Breast epithelium (tissue), 4 donors: Measurements from ENCODE around the gene KRT74. TPM values are rescaled to one million over a fixed set of nuclear protein-coding genes. Genes with fewer than 3 reads are reported as not detected.

Experiments used
- DNase-seq, 2 donors: peaks; one replicate each; pipeline ENCODE4 v3.0.0-alpha.2; 2019; ENCODE audit warnings: low spot score in 2 of 2
- H3K27ac ChIP-seq, 2 donors: fragments of 200-600 bp; sonication (generic) in 1 of 2; one replicate each; pipeline ENCODE4 v1.5.1; 2016 to 2019; ENCODE audit warnings: mild to moderate bottlenecking in 1 of 2
- H3K27me3 ChIP-seq, 2 donors: fragments of 200-600 bp; sonication (generic) in 1 of 2; one replicate each; pipeline versions ENCODE4 v1.5.1 to v1.6.0; 2017 to 2019; ENCODE audit warnings: control low read depth in 1 of 2, mild to moderate bottlenecking in 1 of 2
- H3K36me3 ChIP-seq: fragments of 200-600 bp; one replicate; pipeline ENCODE4 v1.5.1; 2019
- H3K4me1 ChIP-seq, 2 donors: fragments of 200-600 bp; sonication (generic); one replicate each; pipeline ENCODE4 v1.5.1; 2016 to 2019; ENCODE audit warnings: control low read depth in 1 of 2
- H3K4me3 ChIP-seq, 3 donors: fragments of 200-600 bp; sonication (generic); 1 replicate in 2 of 3; 2 replicates in 1 of 3; pipeline ENCODE4 v1.5.1; 2016 to 2019; ENCODE audit warnings: mild to moderate bottlenecking in 3 of 3, moderate library complexity in 2 of 3
- H3K9me3 ChIP-seq, 2 donors: fragments of 200-600 bp; sonication (generic) in 1 of 2; one replicate each; pipeline ENCODE4 v1.5.1; 2016 to 2019; ENCODE audit warnings: control low read depth in 1 of 2
- POLR2A ChIP-seq: fragments of 450-650 bp; IDR thresholded peaks from one replicate; pipeline ENCODE4 v1.6.1; 2016; ENCODE audit warnings: antibody characterized with exemption, mild to moderate bottlenecking, moderate library complexity
- POLR2AphosphoS5 ChIP-seq, 3 donors: sonication (generic); formaldehyde crosslinking; IDR thresholded peaks; one replicate each; pipeline ENCODE4 v1.6.1; 2017; ENCODE audit warnings: antibody characterized with exemption in 3 of 3
- intact Hi-C: fragments of 100-400 bp; cut with DNase I; formaldehyde crosslinking; loops from one replicate; pipeline ENCODE4 v1.15.1; 2023; ENCODE audit warnings: low total_unique reads
- total RNA-seq, 3 donors: library from RNA; depleted of rRNA; stranded (reverse); fragments of >200 nt; gene quantifications; one replicate each; pipeline ENCODE4 v1.1.0, GENCODE V29; 2016
- TF ChIP-seq, protein P1 (sequence below), 3 donors: fragments of 450-650 bp; IDR thresholded peaks; one replicate each; pipeline ENCODE4 v1.5.1; 2016 to 2017; ENCODE audit warnings: antibody characterized with exemption in 3 of 3, mild to moderate bottlenecking in 3 of 3, moderate library complexity in 3 of 3

KRT74 gene
- total RNA-seq, 3 donors from 2014 or later: not detected

DNA sequence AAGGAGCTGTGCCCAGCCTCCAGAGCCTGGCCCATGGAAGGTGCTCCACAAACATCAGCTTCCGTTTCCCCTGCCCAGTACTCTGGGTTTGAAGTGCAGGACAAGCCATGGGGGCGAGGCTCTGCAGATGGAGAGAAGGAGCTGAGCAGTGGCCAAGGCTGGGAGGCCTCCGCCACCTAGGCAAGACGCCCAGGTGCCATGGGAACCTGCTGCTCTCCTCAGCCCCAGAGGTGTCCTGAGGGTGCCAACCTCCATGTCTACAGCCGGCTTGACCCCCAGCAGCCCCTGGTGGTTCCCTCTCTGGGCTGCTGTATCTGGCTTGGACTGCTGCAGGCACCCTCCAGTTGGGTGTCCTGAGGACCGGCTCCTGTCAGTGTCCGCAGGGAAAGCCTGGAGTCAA, 33.1 kb downstream of the KRT74 start:
- Histone ChIP-seq H3K27ac (no peak overlapping the region), H3K36me3 (no peaks in the 10 kb centered on the region), H3K4me3 (no peak overlapping the region), H3K27me3 (no peaks in the 10 kb centered on the region), H3K9me3 (no peaks in the 10 kb centered on the region), H3K4me1 (peaks cover 0 to 10% of the 10 kb centered on the region in 2 donors)
- intact Hi-C loops: no loop called here
- no peak for TF ChIP-seq POLR2AphosphoS5 (IDR thresholded peaks at IDR 0.05)
- TF ChIP-seq, protein P1, sequence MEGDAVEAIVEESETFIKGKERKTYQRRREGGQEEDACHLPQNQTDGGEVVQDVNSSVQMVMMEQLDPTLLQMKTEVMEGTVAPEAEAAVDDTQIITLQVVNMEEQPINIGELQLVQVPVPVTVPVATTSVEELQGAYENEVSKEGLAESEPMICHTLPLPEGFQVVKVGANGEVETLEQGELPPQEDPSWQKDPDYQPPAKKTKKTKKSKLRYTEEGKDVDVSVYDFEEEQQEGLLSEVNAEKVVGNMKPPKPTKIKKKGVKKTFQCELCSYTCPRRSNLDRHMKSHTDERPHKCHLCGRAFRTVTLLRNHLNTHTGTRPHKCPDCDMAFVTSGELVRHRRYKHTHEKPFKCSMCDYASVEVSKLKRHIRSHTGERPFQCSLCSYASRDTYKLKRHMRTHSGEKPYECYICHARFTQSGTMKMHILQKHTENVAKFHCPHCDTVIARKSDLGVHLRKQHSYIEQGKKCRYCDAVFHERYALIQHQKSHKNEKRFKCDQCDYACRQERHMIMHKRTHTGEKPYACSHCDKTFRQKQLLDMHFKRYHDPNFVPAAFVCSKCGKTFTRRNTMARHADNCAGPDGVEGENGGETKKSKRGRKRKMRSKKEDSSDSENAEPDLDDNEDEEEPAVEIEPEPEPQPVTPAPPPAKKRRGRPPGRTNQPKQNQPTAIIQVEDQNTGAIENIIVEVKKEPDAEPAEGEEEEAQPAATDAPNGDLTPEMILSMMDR (IDR thresholded peaks at IDR 0.05): no peak
- no peak for TF ChIP-seq POLR2A
- DNase-seq: no peak

DNA sequence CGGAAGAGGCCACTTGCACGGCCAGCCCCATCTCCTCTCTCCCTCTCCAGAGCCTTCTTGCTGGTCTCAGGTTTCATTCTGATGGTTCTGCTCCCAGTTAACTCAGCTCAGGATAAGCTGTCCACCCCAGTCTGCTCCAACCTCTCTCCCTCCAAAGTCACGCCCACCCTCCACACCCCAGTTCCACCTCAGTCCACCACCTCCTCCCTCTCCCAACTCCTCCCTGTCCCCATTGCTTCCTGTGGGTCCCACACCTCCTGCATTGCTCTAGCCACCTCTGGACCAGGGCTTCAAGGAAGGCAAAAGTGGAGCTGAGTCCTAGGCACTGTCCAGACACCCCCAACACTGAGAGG, 33.8 kb downstream of the KRT74 start:
- H3K27me3 ChIP-seq: no peaks in the 10 kb centered on the region
- no peak for TF ChIP-seq POLR2A
- no peak for TF ChIP-seq POLR2AphosphoS5 (IDR thresholded peaks at IDR 0.05)
- TF ChIP-seq, protein P1 (IDR thresholded peaks at IDR 0.05): no peak
- no peaks in the 10 kb centered on the region for H3K9me3 ChIP-seq
- peaks cover 0 to 10% of the 10 kb centered on the region in 2 donors for H3K4me1 ChIP-seq
- peak overlapping the region; percentile 33 to 48 for H3K27ac ChIP-seq
- intact Hi-C loops: no loop called here
- no peaks in the 10 kb centered on the region for H3K36me3 ChIP-seq
- H3K4me3 ChIP-seq: no peak overlapping the region
- DNase-seq: no peak

DNA sequence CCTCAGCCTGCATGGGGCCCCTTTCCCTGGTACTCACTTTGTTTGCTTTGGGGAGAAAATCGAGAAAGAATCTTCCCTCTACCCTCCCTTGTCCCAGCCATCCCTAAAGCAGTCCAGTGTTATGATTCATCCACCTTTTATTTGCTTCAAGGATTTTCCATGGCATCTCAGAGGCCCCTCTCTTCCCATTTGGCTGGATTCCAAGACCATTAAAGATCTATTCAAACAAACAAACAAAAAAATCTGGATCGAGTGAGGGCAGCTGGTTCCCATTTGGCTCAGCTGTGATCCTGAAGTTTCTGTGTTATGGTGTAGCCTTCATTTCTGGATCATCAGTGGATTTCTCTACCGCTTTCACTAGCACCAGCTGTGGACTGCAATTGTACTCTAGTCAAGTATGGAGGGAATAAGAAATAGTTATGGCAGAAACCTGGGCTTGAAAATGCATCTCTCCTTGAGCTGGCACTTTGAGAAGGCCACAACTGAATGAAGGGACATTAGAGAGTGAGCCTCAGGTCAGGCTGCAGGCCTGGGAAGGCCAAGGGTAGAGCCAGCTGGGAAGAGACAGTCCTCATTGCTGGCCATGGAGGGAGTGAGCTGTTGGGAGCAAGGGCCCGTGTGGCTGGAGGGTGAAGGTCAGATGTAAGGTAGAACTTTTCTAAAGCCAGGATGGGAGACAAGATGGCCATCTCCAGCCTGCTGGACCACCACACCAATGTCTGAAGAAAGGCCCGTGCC, 34.4 kb downstream of the KRT74 start:
- Histone ChIP-seq H3K9me3 (no peaks in the 10 kb centered on the region), H3K4me3 (no peak overlapping the region), H3K36me3 (no peaks in the 10 kb centered on the region), H3K27ac (peak overlapping the region; percentile 48 to 53), H3K4me1 (peaks cover 0 to 6% of the 10 kb centered on the region in 2 donors), H3K27me3 (no peaks in the 10 kb centered on the region)
- TF ChIP-seq POLR2A: no peak
- no peak for TF ChIP-seq POLR2AphosphoS5 (IDR thresholded peaks at IDR 0.05)
- TF ChIP-seq, protein P1 (IDR thresholded peaks at IDR 0.05): no peak
- DNase-seq: no peak
- intact Hi-C loops: no loop called here

DNA sequence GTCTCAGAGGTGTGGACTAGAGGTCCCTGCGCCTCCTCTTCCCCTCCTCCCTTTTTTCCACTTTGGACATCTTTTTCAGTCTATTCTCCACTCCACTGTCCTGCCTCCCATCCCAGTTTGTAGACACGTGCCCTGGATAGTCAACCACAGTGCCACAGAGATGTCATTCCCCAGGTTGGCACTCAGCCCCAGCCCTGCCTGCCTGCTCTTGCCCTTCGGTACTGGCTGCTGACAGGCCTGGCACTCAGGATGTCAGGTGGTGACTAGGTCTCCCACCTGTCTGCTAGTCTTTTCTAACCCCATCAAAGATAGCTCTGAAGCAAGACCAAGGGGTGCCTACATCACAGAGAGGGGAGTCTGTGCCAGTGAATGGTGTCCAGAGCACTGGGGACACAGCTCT, 36.5 kb downstream of the KRT74 start:
- no peaks in the 10 kb centered on the region for H3K4me1 ChIP-seq
- TF ChIP-seq, protein P1 (IDR thresholded peaks at IDR 0.05): no peak
- no peak for TF ChIP-seq POLR2AphosphoS5 (IDR thresholded peaks at IDR 0.05)
- TF ChIP-seq POLR2A: no peak
- no peaks in the 10 kb centered on the region for H3K9me3 ChIP-seq
- peak in 1 of 2 donors; percentile 73 for DNase-seq
- intact Hi-C loops: no loop called here
- no peak overlapping the region for H3K27ac ChIP-seq
- no peak overlapping the region for H3K4me3 ChIP-seq
- no peaks in the 10 kb centered on the region for H3K27me3 ChIP-seq
- no peaks in the 10 kb centered on the region for H3K36me3 ChIP-seq

DNA sequence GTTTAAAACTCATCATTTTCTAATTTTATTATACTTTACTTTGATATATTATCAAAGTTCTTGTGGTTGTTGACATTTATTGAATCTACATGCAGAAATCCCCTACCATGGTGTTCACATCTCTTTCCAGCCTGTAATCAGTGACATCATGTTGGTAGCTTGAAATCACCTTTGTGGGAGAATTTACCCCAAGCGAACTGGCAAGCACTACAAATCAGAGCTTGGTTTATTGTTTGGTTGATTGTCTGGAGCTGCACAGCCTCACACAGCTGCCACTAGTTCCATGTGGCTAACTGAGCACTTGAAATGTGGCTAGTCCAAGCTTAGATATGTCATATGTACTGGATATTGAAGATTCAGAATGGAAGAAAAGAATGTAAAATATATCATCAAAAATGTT, 38.1 kb downstream of the KRT74 start:
- no peak overlapping the region for H3K4me3 ChIP-seq
- intact Hi-C loops: no loop called here
- H3K27me3 ChIP-seq: no peaks in the 10 kb centered on the region
- H3K9me3 ChIP-seq: no peaks in the 10 kb centered on the region
- H3K36me3 ChIP-seq: no peaks in the 10 kb centered on the region
- H3K4me1 ChIP-seq: no peaks in the 10 kb centered on the region
- no peak for TF ChIP-seq POLR2AphosphoS5 (IDR thresholded peaks at IDR 0.05)
- TF ChIP-seq POLR2A: no peak
- TF ChIP-seq, protein P1 (IDR thresholded peaks at IDR 0.05): no peak
- no peak for DNase-seq
- H3K27ac ChIP-seq: no peak overlapping the region
